ENCODE data around the gene RNF187.

GRCh38 chr1:228452194-228453021, 34.8 kb upstream of the RNF187 start:
- TF ChIP-seq ZNF7 (CRISPR knock-in tag; IDR thresholded peaks at IDR 0.05) = no peak
- no peak for TF ChIP-seq CTCF (CRISPR knock-in tag; IDR thresholded peaks at IDR 0.05)
- TF ChIP-seq PHB2 (IDR thresholded peaks at IDR 0.05; ENCODE audit: partially characterized antibody) = no peak
- TF ChIP-seq MAF1 (CRISPR knock-in tag; IDR thresholded peaks at IDR 0.05; ENCODE audit: borderline replicate concordance) = no peak
- no peak for TF ChIP-seq RERE (CRISPR knock-in tag; IDR thresholded peaks at IDR 0.05; ENCODE audit: low read depth)
- no peak for TF ChIP-seq REXO4 (CRISPR knock-in tag; IDR thresholded peaks at IDR 0.05; ENCODE audit: borderline replicate concordance)
- no peak for TF ChIP-seq CBFB (CRISPR knock-in tag; IDR thresholded peaks at IDR 0.05)
- TF ChIP-seq ZBTB1 (CRISPR knock-in tag; IDR thresholded peaks at IDR 0.05; ENCODE audit: borderline replicate concordance) = no peak
- no peak for TF ChIP-seq DNMT1 (CRISPR knock-in tag; IDR thresholded peaks at IDR 0.05)
- no peak for TF ChIP-seq HOXD1 (CRISPR knock-in tag; IDR thresholded peaks at IDR 0.05)
- no peak for TF ChIP-seq MXI1 (IDR thresholded peaks at IDR 0.05; ENCODE audit: borderline replicate concordance, low read depth, low read length)
- TF ChIP-seq CBX1 (IDR thresholded peaks at IDR 0.05; ENCODE audit: low read depth) = no peak
- no peak for TF ChIP-seq POLR2A (IDR thresholded peaks at IDR 0.05; ENCODE audit: insufficient read depth in 1 of 2, low read depth in 2 of 2, low read length in 2 of 2)
- no peak for TF ChIP-seq TOPORS (CRISPR knock-in tag; IDR thresholded peaks at IDR 0.05)
